ENCODE measurements around the gene MX2.
"Not testable (repeated sequence)": the region's sequence is repeated elsewhere in the genome, so short reads cannot be mapped to it uniquely, and the experiment has no call there.

The MX2 gene

DNA sequence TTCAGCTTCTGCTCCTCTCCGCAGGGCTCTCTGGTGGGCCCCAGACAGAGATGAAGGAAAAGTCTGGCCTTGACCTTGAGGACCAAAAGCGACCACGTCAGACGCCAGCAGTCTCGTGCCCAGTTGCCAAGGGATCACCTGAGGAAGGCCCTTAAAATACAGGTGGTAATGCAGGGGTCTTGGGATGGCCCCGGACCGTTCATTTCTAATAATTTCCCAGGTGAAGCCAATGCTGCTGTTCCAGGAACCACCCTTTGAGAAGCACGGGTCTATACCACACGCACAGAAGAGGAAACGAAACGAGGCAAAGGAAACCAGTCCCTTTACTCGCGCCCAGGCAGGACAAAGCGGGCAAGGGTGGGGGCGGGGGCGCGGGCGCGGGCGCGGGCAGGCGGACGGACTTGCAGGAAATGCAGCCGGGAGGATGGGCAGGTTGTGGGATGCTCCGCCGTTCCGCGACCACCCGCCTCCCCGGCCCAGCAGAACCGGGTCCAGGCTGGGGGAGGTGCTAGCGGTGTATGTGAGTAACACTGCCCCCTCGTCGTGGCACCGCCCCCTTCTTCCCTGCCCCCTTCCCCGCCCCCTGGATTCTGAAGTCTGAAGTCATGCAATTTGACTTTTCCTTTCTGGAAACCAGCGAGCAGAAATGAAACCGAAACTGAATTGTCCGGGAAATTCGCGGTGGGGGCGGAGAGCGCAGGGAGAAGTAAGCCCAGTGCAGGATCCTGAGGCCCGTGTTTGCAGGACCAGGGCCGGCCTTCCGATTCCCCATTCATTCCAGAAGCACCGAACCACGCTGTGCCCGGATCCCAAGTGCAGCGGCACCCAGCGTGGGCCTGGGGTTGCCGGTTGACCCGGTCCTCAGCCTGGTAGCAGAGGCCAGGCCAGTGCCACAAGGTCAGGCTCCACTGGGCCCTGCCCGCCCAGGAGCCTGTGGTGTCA, 58.4 kb downstream of the MX2 start:
- no peaks in the 10 kb centered on the region for H3K36me3 ChIP-seq
- peak overlapping the region; percentile 68 for H3K4me3 ChIP-seq (ENCODE audit: low read depth, low read length)
- TF ChIP-seq, protein P1, sequence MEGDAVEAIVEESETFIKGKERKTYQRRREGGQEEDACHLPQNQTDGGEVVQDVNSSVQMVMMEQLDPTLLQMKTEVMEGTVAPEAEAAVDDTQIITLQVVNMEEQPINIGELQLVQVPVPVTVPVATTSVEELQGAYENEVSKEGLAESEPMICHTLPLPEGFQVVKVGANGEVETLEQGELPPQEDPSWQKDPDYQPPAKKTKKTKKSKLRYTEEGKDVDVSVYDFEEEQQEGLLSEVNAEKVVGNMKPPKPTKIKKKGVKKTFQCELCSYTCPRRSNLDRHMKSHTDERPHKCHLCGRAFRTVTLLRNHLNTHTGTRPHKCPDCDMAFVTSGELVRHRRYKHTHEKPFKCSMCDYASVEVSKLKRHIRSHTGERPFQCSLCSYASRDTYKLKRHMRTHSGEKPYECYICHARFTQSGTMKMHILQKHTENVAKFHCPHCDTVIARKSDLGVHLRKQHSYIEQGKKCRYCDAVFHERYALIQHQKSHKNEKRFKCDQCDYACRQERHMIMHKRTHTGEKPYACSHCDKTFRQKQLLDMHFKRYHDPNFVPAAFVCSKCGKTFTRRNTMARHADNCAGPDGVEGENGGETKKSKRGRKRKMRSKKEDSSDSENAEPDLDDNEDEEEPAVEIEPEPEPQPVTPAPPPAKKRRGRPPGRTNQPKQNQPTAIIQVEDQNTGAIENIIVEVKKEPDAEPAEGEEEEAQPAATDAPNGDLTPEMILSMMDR (IDR thresholded peaks at IDR 0.05; ENCODE audit: low read depth, low read length): no peak
- no peaks in the 10 kb centered on the region for H3K27me3 ChIP-seq
- peak; percentile 36 for DNase-seq
- H3K9me3 ChIP-seq: no peaks in the 10 kb centered on the region
- H3K4me1 ChIP-seq: no peaks in the 10 kb centered on the region

- not testable (repeated sequence) for H3K4me1 ChIP-seq; H3K36me3 ChIP-seq; H3K27me3 ChIP-seq; H3K4me3 ChIP-seq (ENCODE audit: low read depth, low read length); DNase-seq; H3K9me3 ChIP-seq
Observed at GRCh38 chr21:41420998-41421397, 59.2 kb downstream of the MX2 start.

GRCh38 chr21:41422546-41423304, 60.9 kb downstream of the MX2 start:
- TF ChIP-seq, protein P1 (IDR thresholded peaks at IDR 0.05; ENCODE audit: low read depth, low read length): no peak
- no peak for DNase-seq
- H3K4me3 ChIP-seq (ENCODE audit: low read depth, low read length): no peak overlapping the region
- H3K27me3 ChIP-seq: no peaks in the 10 kb centered on the region
- H3K9me3 ChIP-seq: no peaks in the 10 kb centered on the region
- no peaks in the 10 kb centered on the region for H3K36me3 ChIP-seq
- no peaks in the 10 kb centered on the region for H3K4me1 ChIP-seq

- not testable (repeated sequence) for H3K27me3 ChIP-seq; H3K9me3 ChIP-seq; H3K36me3 ChIP-seq; H3K4me1 ChIP-seq; DNase-seq; H3K4me3 ChIP-seq (ENCODE audit: low read depth, low read length)
Observed at GRCh38 chr21:41423305-41423636, 61.4 kb downstream of the MX2 start.

- Histone ChIP-seq H3K27me3 (no peaks in the 10 kb centered on the region), H3K4me1 (no peaks in the 10 kb centered on the region), H3K4me3 (ENCODE audit: low read depth, low read length) (no peak overlapping the region), H3K9me3 (no peaks in the 10 kb centered on the region), H3K36me3 (no peaks in the 10 kb centered on the region)
- TF ChIP-seq, protein P1 (IDR thresholded peaks at IDR 0.05; ENCODE audit: low read depth, low read length): no peak
- DNase-seq: no peak
Observed at GRCh38 chr21:41425588-41425953, 63.7 kb downstream of the MX2 start.

DNA sequence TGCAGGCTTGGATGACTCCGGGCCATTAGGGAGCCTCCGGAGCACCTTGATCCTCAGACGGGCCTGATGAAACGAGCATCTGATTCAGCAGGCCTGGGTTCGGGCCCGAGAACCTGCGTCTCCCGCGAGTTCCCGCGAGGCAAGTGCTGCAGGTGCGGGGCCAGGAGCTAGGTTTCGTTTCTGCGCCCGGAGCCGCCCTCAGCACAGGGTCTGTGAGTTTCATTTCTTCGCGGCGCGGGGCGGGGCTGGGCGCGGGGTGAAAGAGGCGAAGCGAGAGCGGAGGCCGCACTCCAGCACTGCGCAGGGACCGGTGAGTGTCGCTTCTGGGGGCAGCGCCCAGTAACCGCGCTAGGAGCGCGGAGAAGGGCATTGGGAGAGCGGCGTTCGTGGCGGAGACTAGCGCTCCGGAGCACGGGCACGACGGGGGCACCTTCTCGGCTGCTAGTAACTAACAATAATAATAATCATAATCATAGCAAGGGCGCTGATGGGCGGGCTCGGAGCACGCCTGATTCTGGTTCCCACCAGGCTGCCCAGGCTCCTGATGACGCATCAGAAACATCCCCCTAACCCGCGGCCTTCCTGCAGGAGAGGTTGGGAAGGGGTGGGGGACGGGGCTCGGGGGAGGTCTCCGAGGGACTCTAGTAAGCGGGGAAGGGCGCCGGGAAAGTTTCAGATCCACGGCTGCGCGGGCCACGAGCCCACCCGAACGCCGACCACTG, 64.3 kb downstream of the MX2 start, which contains the start of gene MX1:
Gene MX1, plus strand, starts transcription at position 286 of the 722 bp plus-strand sequence. CDS start 5,832 bp downstream, outside the sequence.
- Histone ChIP-seq H3K36me3 (no peaks in the 10 kb centered on the region), H3K4me1 (no peaks in the 10 kb centered on the region), H3K4me3 (ENCODE audit: low read depth, low read length) (no peak within 1 kb of the TSS), H3K9me3 (no peaks in the 10 kb centered on the region), H3K27me3 (no peaks in the 10 kb centered on the region)
- DNase-seq: no peak
- TF ChIP-seq, protein P1 (IDR thresholded peaks at IDR 0.05; ENCODE audit: low read depth, low read length): no peak

All from BE2C (cell line).